ENCODE data around the gene CEACAM6. TPM values are rescaled to one million over a fixed set of nuclear protein-coding genes. Genes with fewer than 3 reads are reported as not detected.
"Not testable (repeated sequence)": the region's sequence is repeated elsewhere in the genome, so short reads cannot be mapped to it uniquely, and the experiment has no call there.

CEACAM6 gene
- total RNA-seq, 1 donor from 2014 or later, result 1.1 TPM

GRCh38 chr19:41785653-41786052 lies 30.3 kb downstream of the CEACAM6 start:
- TF ChIP-seq CTCF (conservative IDR thresholded peaks at IDR 0.05; ENCODE audit: low read depth, low read length), result peak; percentile 82
- no peak overlapping the region for H3K4me3 ChIP-seq (ENCODE audit: low read depth, low read length)
- peak; percentile 16 for DNase-seq (ENCODE audit: low read depth)

GRCh38 chr19:41787055-41787454 lies 31.7 kb downstream of the CEACAM6 start:
- no peak overlapping the region for H3K4me3 ChIP-seq (ENCODE audit: low read depth, low read length)
- TF ChIP-seq CTCF (conservative IDR thresholded peaks at IDR 0.05; ENCODE audit: low read depth, low read length), result no peak
- no peak for DNase-seq (ENCODE audit: low read depth)

- not testable (repeated sequence) for DNase-seq (ENCODE audit: low read depth); H3K4me3 ChIP-seq (ENCODE audit: low read depth, low read length)
Observed at GRCh38 chr19:41788518-41788917, 33.2 kb downstream of the CEACAM6 start.

- not testable (repeated sequence) for DNase-seq (ENCODE audit: low read depth); H3K4me3 ChIP-seq (ENCODE audit: low read depth, low read length)
Observed at GRCh38 chr19:41789053-41789452, 33.7 kb downstream of the CEACAM6 start.

- H3K4me3 ChIP-seq (ENCODE audit: low read depth, low read length), result no peak overlapping the region
- peak; percentile 83 for TF ChIP-seq CTCF (conservative IDR thresholded peaks at IDR 0.05; ENCODE audit: low read depth, low read length)
- DNase-seq (ENCODE audit: low read depth), result no peak
Observed at GRCh38 chr19:41792513-41793413, 37.4 kb downstream of the CEACAM6 start.

- no peak for TF ChIP-seq CTCF (conservative IDR thresholded peaks at IDR 0.05; ENCODE audit: low read depth, low read length)
- no peak overlapping the region for H3K4me3 ChIP-seq (ENCODE audit: low read depth, low read length)
- no peak for DNase-seq (ENCODE audit: low read depth)
Observed at GRCh38 chr19:41793414-41793727, 38.0 kb downstream of the CEACAM6 start.

GRCh38 chr19:41795031-41795461 lies 39.7 kb downstream of the CEACAM6 start:
- no peak for DNase-seq (ENCODE audit: low read depth)
- no peak overlapping the region for H3K4me3 ChIP-seq (ENCODE audit: low read depth, low read length)
- peak; percentile 78 for TF ChIP-seq CTCF (conservative IDR thresholded peaks at IDR 0.05; ENCODE audit: low read depth, low read length)

GRCh38 chr19:41796362-41796761 lies 41.0 kb downstream of the CEACAM6 start, which contains the start of gene CEACAM3:
TSS of gene CEACAM3 (plus strand) at chr19:41796587. CDS start at chr19:41796678, 91 bp downstream.
- no peak for DNase-seq (ENCODE audit: low read depth)

More at GRCh38 chr19:41796362-41796761, 41.0 kb downstream of the CEACAM6 start, which contains the start of gene CEACAM3:
- TF ChIP-seq CTCF (conservative IDR thresholded peaks at IDR 0.05; ENCODE audit: low read depth, low read length), result no peak
- H3K4me3 ChIP-seq (ENCODE audit: low read depth, low read length), result no peak within 1 kb of the TSS
